Measurements from ENCODE around the gene SRP9. TPM values are rescaled to one million over a fixed set of nuclear protein-coding genes. Genes with fewer than 3 reads are reported as not detected.

SRP9 gene
- total and polyA plus RNA-seq, 10 of the 15 experiments (the other 5 are each of a cell fraction or from before 2014, with no cell fraction given) = 248 to 1,200 (median 514) TPM

DNA sequence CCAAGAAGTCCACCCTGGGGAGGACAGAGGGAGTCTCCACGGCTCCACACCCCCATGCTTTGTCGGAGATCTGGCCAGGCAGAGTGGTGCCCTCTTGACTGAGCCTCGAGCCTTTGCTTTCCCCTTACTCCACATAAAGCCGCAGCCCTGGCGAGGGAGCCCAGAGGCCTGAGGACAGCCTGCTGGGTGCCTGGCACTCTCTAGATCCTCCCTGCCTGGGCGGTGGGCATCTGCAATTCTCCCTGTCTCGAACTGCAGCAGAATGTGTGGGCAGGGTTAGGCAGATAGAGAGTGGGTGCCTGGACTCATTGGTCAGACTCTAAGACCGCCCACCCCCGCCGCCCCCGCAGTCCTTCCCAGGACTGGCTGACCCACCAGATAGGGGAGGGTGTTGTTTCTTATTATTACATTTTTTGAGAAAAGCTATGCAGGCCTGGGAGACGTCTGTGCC, 46.2 kb downstream of the SRP9 start:
- ChIA-PET CTCF (interaction anchor here (0.6 kb wide), 1 partner anchor 15 kb away, joined by 3 read pairs; no protein-coding TSS in a partner anchor), SMC1A (ENCODE audit: uncharacterized antibody, unreplicated experiment) (no interaction called here), RAD21 (ENCODE audit: unreplicated experiment) (no interaction called here), POLR2A (interaction anchor here (0.6 to 0.8 kb wide), 2 partner anchors 243 to 1361 kb away, joined by 3 to 4 read pairs; no protein-coding TSS in a partner anchor)
- Histone ChIP-seq H3K9me3 (replicated peaks; ENCODE audit: control insufficient read depth, insufficient read depth, low read length) (no peaks in the 10 kb centered on the region), H3K79me2 (ENCODE audit: control insufficient read depth, insufficient read depth, low read length) (no peaks in the 10 kb centered on the region), H3K9ac (ENCODE audit: control insufficient read depth, insufficient read depth, low read length) (no peak overlapping the region), H3K36me3 (ENCODE audit: control insufficient read depth in 2 of 2, insufficient read depth in 2 of 2, low read length in 1 of 2) (no peaks in the 10 kb centered on the region), H3K4me1 (ENCODE audit: control insufficient read depth, insufficient read depth, low read length) (no peaks in the 10 kb centered on the region), H3K4me2 (ENCODE audit: control insufficient read depth, insufficient read depth) (no peak overlapping the region), H3K27me3 (replicated peaks in 1 of 2; ENCODE audit: control insufficient read depth in 2 of 2, insufficient read depth in 2 of 2, low read length in 1 of 2) (no peaks in the 10 kb centered on the region), H4K20me1 (ENCODE audit: control insufficient read depth, insufficient read depth) (no peaks in the 10 kb centered on the region), H2AFZ (ENCODE audit: control insufficient read depth, low read depth, low read length) (no peak overlapping the region), H3K27ac (ENCODE audit: control insufficient read depth, insufficient read depth) (no peak overlapping the region), H3K4me3 (no peak overlapping the region)
- no TSS peak for BruUV-seq (replicated peaks)
- in situ Hi-C loops (cut with MboI) = no loop called here
- no peak for TF ChIP-seq KAT2A (conservative IDR thresholded peaks at IDR 0.05; ENCODE audit: control insufficient read depth, low read depth, low read length)
- no peak for TF ChIP-seq DPF2 (IDR thresholded peaks at IDR 0.05)
- TF ChIP-seq MTA2 (IDR thresholded peaks at IDR 0.05; ENCODE audit: low read depth) = no peak
- TF ChIP-seq, protein P1, sequence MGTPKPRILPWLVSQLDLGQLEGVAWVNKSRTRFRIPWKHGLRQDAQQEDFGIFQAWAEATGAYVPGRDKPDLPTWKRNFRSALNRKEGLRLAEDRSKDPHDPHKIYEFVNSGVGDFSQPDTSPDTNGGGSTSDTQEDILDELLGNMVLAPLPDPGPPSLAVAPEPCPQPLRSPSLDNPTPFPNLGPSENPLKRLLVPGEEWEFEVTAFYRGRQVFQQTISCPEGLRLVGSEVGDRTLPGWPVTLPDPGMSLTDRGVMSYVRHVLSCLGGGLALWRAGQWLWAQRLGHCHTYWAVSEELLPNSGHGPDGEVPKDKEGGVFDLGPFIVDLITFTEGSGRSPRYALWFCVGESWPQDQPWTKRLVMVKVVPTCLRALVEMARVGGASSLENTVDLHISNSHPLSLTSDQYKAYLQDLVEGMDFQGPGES (IDR thresholded peaks at IDR 0.05) = no peak
- no peak for TF ChIP-seq RFX5 (IDR thresholded peaks at IDR 0.05; ENCODE audit: low read depth, low read length)
- no peak for TF ChIP-seq EP300 (IDR thresholded peaks at IDR 0.05; ENCODE audit: borderline replicate concordance in 1 of 2, control insufficient read depth in 1 of 2, low read depth in 2 of 2, low read length in 2 of 2)
- no peak for TF ChIP-seq ZZZ3 (IDR thresholded peaks at IDR 0.05; ENCODE audit: control insufficient read depth, insufficient read length, low read depth)
- no peak for TF ChIP-seq ZNF24 (IDR thresholded peaks at IDR 0.05)
- TF ChIP-seq SUPT20H (IDR thresholded peaks at IDR 0.05; ENCODE audit: borderline replicate concordance, control insufficient read depth, low read depth, low read length) = no peak
- TF ChIP-seq CHD4 (IDR thresholded peaks at IDR 0.05) = no peak
- TF ChIP-seq MEF2B (IDR thresholded peaks at IDR 0.05; ENCODE audit: partially characterized antibody, poor library complexity, severe bottlenecking) = no peak
- TF ChIP-seq JUND (IDR thresholded peaks at IDR 0.05; ENCODE audit: low read depth, low read length) = no peak
- TF ChIP-seq NR2C2 (IDR thresholded peaks at IDR 0.05; ENCODE audit: borderline replicate concordance, control insufficient read depth, insufficient read length, low read depth) = no peak
- TF ChIP-seq, protein P2, sequence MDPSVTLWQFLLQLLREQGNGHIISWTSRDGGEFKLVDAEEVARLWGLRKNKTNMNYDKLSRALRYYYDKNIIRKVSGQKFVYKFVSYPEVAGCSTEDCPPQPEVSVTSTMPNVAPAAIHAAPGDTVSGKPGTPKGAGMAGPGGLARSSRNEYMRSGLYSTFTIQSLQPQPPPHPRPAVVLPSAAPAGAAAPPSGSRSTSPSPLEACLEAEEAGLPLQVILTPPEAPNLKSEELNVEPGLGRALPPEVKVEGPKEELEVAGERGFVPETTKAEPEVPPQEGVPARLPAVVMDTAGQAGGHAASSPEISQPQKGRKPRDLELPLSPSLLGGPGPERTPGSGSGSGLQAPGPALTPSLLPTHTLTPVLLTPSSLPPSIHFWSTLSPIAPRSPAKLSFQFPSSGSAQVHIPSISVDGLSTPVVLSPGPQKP (IDR thresholded peaks at IDR 0.05; ENCODE audit: low read depth, low read length) = no peak
- no peak for TF ChIP-seq SIX5 (IDR thresholded peaks at IDR 0.05; ENCODE audit: low read depth, low read length, severe bottlenecking)
- no peak for TF ChIP-seq FOS (IDR thresholded peaks at IDR 0.05; ENCODE audit: borderline replicate concordance, extremely low read depth, insufficient read length)
- TF ChIP-seq ZNF217 (IDR thresholded peaks at IDR 0.05) = no peak
- TF ChIP-seq, protein P3, sequence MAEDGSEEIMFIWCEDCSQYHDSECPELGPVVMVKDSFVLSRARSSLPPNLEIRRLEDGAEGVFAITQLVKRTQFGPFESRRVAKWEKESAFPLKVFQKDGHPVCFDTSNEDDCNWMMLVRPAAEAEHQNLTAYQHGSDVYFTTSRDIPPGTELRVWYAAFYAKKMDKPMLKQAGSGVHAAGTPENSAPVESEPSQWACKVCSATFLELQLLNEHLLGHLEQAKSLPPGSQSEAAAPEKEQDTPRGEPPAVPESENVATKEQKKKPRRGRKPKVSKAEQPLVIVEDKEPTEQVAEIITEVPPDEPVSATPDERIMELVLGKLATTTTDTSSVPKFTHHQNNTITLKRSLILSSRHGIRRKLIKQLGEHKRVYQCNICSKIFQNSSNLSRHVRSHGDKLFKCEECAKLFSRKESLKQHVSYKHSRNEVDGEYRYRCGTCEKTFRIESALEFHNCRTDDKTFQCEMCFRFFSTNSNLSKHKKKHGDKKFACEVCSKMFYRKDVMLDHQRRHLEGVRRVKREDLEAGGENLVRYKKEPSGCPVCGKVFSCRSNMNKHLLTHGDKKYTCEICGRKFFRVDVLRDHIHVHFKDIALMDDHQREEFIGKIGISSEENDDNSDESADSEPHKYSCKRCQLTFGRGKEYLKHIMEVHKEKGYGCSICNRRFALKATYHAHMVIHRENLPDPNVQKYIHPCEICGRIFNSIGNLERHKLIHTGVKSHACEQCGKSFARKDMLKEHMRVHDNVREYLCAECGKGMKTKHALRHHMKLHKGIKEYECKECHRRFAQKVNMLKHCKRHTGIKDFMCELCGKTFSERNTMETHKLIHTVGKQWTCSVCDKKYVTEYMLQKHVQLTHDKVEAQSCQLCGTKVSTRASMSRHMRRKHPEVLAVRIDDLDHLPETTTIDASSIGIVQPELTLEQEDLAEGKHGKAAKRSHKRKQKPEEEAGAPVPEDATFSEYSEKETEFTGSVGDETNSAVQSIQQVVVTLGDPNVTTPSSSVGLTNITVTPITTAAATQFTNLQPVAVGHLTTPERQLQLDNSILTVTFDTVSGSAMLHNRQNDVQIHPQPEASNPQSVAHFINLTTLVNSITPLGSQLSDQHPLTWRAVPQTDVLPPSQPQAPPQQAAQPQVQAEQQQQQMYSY (CRISPR knock-in tag; IDR thresholded peaks at IDR 0.05) = no peak
- TF ChIP-seq ZNF207 (IDR thresholded peaks at IDR 0.05; ENCODE audit: borderline replicate concordance) = no peak
- intact Hi-C loops (cut with micrococcal nuclease; ENCODE audit: unreplicated experiment) = no loop called here
- ATAC-seq (no peak), DNase-seq (ENCODE audit: low read depth, low spot score) (no peak), FAIRE-seq (no peak)
- WGBS (ENCODE audit: insufficient coverage, insufficient replicate concordance, low lambda C conversion rate, missing lambda C conversion rate) = 40% methylated on average over 12 of the region's 12 CpGs
